GM12891 (cell line): ENCODE data around the gene ZNF254.

Experiments used
- POLR2A ChIP-seq: IDR thresholded peaks from 2 replicates; pipeline ENCODE4 v1.6.1; 2011; ENCODE audit warnings: low read depth, low read length, control low read depth
- POLR2AphosphoS5 ChIP-seq: IDR thresholded peaks from 2 replicates; pipeline ENCODE4 v1.6.1; 2011; ENCODE audit warnings: low read depth, low read length, control low read depth
- SPI1 ChIP-seq: IDR thresholded peaks from 2 replicates; pipeline ENCODE4 v1.6.1; 2011; ENCODE audit warnings: low read depth, low read length, control low read depth
- TAF1 ChIP-seq: IDR thresholded peaks from 2 replicates; pipeline ENCODE4 v1.6.1; 2011; ENCODE audit warnings: low read depth, low read length, control low read depth

DNA sequence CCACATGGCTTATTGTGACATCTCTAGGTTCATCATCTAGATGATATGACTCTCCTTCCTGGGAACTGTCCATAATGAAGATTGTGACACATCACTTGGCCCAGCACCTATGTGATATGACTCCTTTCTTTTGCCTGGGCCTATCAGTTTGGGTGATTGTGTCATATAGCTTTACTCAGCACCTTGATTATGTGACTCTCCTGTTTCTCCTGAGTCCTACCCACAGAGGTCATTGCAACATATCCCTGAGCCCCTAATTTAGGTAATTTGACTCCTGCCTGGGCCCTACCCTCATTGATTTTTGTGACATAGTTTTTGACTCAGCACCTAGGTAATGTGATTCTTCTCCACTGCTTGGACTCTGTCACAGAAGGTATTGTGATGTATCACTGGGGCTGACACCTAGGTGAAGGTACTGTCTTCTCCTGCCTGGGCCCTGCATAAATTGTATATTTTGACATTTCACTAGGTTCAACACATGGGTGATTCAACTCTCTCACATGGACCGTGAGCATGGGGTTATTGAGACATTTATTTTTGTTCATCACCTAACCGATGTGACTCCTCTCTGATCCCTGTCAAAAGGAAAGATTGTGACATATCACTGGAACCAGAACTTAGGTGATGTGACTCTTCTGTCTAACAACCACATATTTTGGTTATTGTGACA, 26.2 kb upstream of the ZNF254 start:
- TF ChIP-seq TAF1 (no peak), POLR2A (no peak), POLR2AphosphoS5 (no peak), SPI1 (no peak)
